ENCODE data around the gene PRPF31. TPM values are rescaled to one million over a fixed set of nuclear protein-coding genes. Genes with fewer than 3 reads are reported as not detected.
A peak's percentile ranks its signal among the peaks of the same experiment; 100 is the strongest.
"Not testable (repeated sequence)": the region's sequence is repeated elsewhere in the genome, so short reads cannot be mapped to it uniquely, and the experiment has no call there.

The PRPF31 gene
- total RNA-seq, 5 donors from 2014 or later (not counting 1 experiment from before 2014, with no cell fraction given): 56.3 to 75.3 (median 69.8) TPM

GRCh38 chr19:54099190-54099902 lies 16.2 kb upstream of the PRPF31 start:
- ChIA-PET CTCF (no interaction called here), POLR2A (no interaction called here)
- Mint-ChIP-seq H3K36me3 (peaks cover 4% of the 10 kb centered on the region), H3K9me3 (no peaks in the 10 kb centered on the region), H3K4me3 (no peak overlapping the region), H3K4me1 (peaks cover 27 to 32% (median 30%) of the 10 kb centered on the region in 3 donors), H3K27me3 (peaks cover 2 to 7% of the 10 kb centered on the region in 2 donors), H3K27ac (no peak overlapping the region)
- Histone ChIP-seq H3K27ac (ENCODE audit: low read length) (no peak overlapping the region), H3K4me1 (ENCODE audit: control insufficient read depth in 1 of 2, extremely low read depth in 1 of 2, insufficient read depth in 2 of 2, low read length in 2 of 2) (peaks cover 6 to 39% of the 10 kb centered on the region in 2 experiments), H3K36me3 (ENCODE audit: control insufficient read depth in 2 of 2, extremely low read depth in 1 of 2, insufficient read depth in 1 of 2, low read length in 1 of 2) (no peaks in the 10 kb centered on the region), H3K27me3 (replicated peaks in 1 of 2; ENCODE audit: control insufficient read depth in 2 of 2, extremely low read depth in 1 of 2, insufficient read depth in 2 of 2, low read length in 1 of 2) (peaks cover 3 to 23% of the 10 kb centered on the region in 2 experiments), H3K9me3 (no peaks in the 10 kb centered on the region), H3K4me3 (ENCODE audit: control insufficient read depth in 1 of 2, extremely low read depth in 1 of 2, low read length in 1 of 2) (no peak overlapping the region)
- DNase-seq (no peak), ATAC-seq (replicated peaks in 1 of 4) (no peak)
- 84% methylated on average over 8 of the region's 12 CpGs for WGBS (ENCODE audit: insufficient coverage)

GRCh38 chr19:54099903-54100255 lies 15.7 kb upstream of the PRPF31 start:
- H3K27me3 Mint-ChIP-seq; H3K27ac ChIP-seq (ENCODE audit: low read length); DNase-seq; ATAC-seq (replicated peaks in 1 of 4); H3K36me3 Mint-ChIP-seq; H3K9me3 Mint-ChIP-seq; H3K9me3 ChIP-seq; POLR2A ChIA-PET; H3K36me3 ChIP-seq (ENCODE audit: control insufficient read depth in 2 of 2, extremely low read depth in 1 of 2, insufficient read depth in 1 of 2, low read length in 1 of 2); H3K27ac Mint-ChIP-seq; CTCF ChIA-PET; H3K4me3 Mint-ChIP-seq; H3K4me3 ChIP-seq (ENCODE audit: control insufficient read depth in 1 of 2, extremely low read depth in 1 of 2, low read length in 1 of 2): not testable (repeated sequence)
- peaks cover 6 to 39% of the 10 kb centered on the region in 2 experiments for H3K4me1 ChIP-seq (ENCODE audit: control insufficient read depth in 1 of 2, extremely low read depth in 1 of 2, insufficient read depth in 2 of 2, low read length in 2 of 2)
- H3K4me1 Mint-ChIP-seq: peaks cover 25 to 32% (median 30%) of the 10 kb centered on the region in 3 donors
- peaks cover 1 to 18% of the 10 kb centered on the region in 2 experiments for H3K27me3 ChIP-seq (replicated peaks in 1 of 2; ENCODE audit: control insufficient read depth in 2 of 2, extremely low read depth in 1 of 2, insufficient read depth in 2 of 2, low read length in 1 of 2)
- 88% methylated on average over 9 of the region's 9 CpGs for WGBS (ENCODE audit: insufficient coverage)

- CTCF ChIA-PET: no interaction called here
- peaks cover 7% of the 10 kb centered on the region for H3K36me3 Mint-ChIP-seq
These were observed 15.0 kb upstream of the PRPF31 start, which contains the start of gene OSCAR for GRCh38 chr19:54100561-54100960. OSCAR (minus strand) TSS chr19:54100803; CDS start chr19:54100792, 11 bp downstream.

GRCh38 chr19:54102421-54103169 lies 13.0 kb upstream of the PRPF31 start, which contains the start of gene NDUFA3:
NDUFA3 (plus strand) TSS chr19:54102855; CDS start chr19:54102879, 24 bp downstream.
- Histone ChIP-seq H3K9me3 (no peaks in the 10 kb centered on the region), H3K27me3 (replicated peaks in 1 of 2; ENCODE audit: control insufficient read depth in 2 of 2, extremely low read depth in 1 of 2, insufficient read depth in 2 of 2, low read length in 1 of 2) (no peaks in the 10 kb centered on the region), H3K27ac (ENCODE audit: low read length) (peak within 1 kb of the TSS; percentile 86), H3K36me3 (ENCODE audit: control insufficient read depth in 2 of 2, extremely low read depth in 1 of 2, insufficient read depth in 1 of 2, low read length in 1 of 2) (peaks cover 0 to 13% of the 10 kb centered on the region in 2 donors), H3K4me1 (ENCODE audit: control insufficient read depth in 1 of 2, extremely low read depth in 1 of 2, insufficient read depth in 2 of 2, low read length in 2 of 2) (peaks cover 4 to 23% of the 10 kb centered on the region in 2 experiments), H3K4me3 (ENCODE audit: control insufficient read depth in 1 of 2, extremely low read depth in 1 of 2, low read length in 1 of 2) (peak within 1 kb of the TSS; percentile 63 to 90)
- CTCF ChIA-PET: interaction anchor here in 1 of 2 donors (1.0 to 1.8 kb wide), 2 partner anchors 13 to 34 kb away, joined by 4 to 8 read pairs; partner anchors contain the start of genes CNOT3, PRPF31 and TFPT
- peaks cover 14% of the 10 kb centered on the region for H3K36me3 Mint-ChIP-seq
- DNase-seq (peak; percentile 93 to 100 (median 98)), ATAC-seq (replicated peaks in 1 of 4) (peak; percentile 99)
- H3K4me3 Mint-ChIP-seq: peak within 1 kb of the TSS; percentile 95 to 99 (median 97)
- H3K27ac Mint-ChIP-seq: peak within 1 kb of the TSS; percentile 92 to 93
- H3K9me3 Mint-ChIP-seq: no peaks in the 10 kb centered on the region
- no peaks in the 10 kb centered on the region for H3K27me3 Mint-ChIP-seq
- H3K4me1 Mint-ChIP-seq: peaks cover 23 to 35% (median 33%) of the 10 kb centered on the region in 3 donors
- WGBS (ENCODE audit: insufficient coverage): 2% methylated on average over 44 of the region's 54 CpGs
- POLR2A ChIA-PET: no interaction called here

More at GRCh38 chr19:54100561-54100960, 15.0 kb upstream of the PRPF31 start, which contains the start of gene OSCAR:
- Histone ChIP-seq H3K36me3 (ENCODE audit: control insufficient read depth in 2 of 2, extremely low read depth in 1 of 2, insufficient read depth in 1 of 2, low read length in 1 of 2) (peaks cover 0 to 1% of the 10 kb centered on the region in 2 donors), H3K27ac (ENCODE audit: low read length) (no peak within 1 kb of the TSS), H3K27me3 (replicated peaks in 1 of 2; ENCODE audit: control insufficient read depth in 2 of 2, extremely low read depth in 1 of 2, insufficient read depth in 2 of 2, low read length in 1 of 2) (peaks cover 0 to 11% of the 10 kb centered on the region in 2 experiments), H3K9me3 (no peaks in the 10 kb centered on the region), H3K4me3 (ENCODE audit: control insufficient read depth in 1 of 2, extremely low read depth in 1 of 2, low read length in 1 of 2) (no peak within 1 kb of the TSS), H3K4me1 (ENCODE audit: control insufficient read depth in 1 of 2, extremely low read depth in 1 of 2, insufficient read depth in 2 of 2, low read length in 2 of 2) (peaks cover 6 to 35% of the 10 kb centered on the region in 2 experiments)
- peak within 1 kb of the TSS in 2 of 3 donors; percentile 22 to 44 for H3K4me3 Mint-ChIP-seq
- H3K27ac Mint-ChIP-seq: peak within 1 kb of the TSS; percentile 29 to 41
- H3K4me1 Mint-ChIP-seq: peaks cover 24 to 36% (median 33%) of the 10 kb centered on the region in 3 donors
- DNase-seq: peak in 1 of 35 experiments; percentile 33
- POLR2A ChIA-PET: interaction anchor here in 1 of 2 donors (0.5 kb wide), 1 partner anchor 50 kb away, joined by 5 read pairs; no protein-coding TSS in a partner anchor
- 67% methylated on average over 1 of the region's 5 CpGs for WGBS (ENCODE audit: insufficient coverage)
- H3K9me3 Mint-ChIP-seq: no peaks in the 10 kb centered on the region
- peaks cover 0 to 3% of the 10 kb centered on the region in 2 donors for H3K27me3 Mint-ChIP-seq
- no peak for ATAC-seq (replicated peaks in 1 of 4)

- Histone ChIP-seq H3K36me3 (ENCODE audit: control insufficient read depth in 2 of 2, extremely low read depth in 1 of 2, insufficient read depth in 1 of 2, low read length in 1 of 2) (peaks cover 6 to 36% of the 10 kb centered on the region in 2 donors), H3K9me3 (no peaks in the 10 kb centered on the region), H3K4me3 (ENCODE audit: control insufficient read depth in 1 of 2, extremely low read depth in 1 of 2, low read length in 1 of 2) (no peak overlapping the region), H3K27me3 (replicated peaks in 1 of 2; ENCODE audit: control insufficient read depth in 2 of 2, extremely low read depth in 1 of 2, insufficient read depth in 2 of 2, low read length in 1 of 2) (no peaks in the 10 kb centered on the region), H3K4me1 (ENCODE audit: control insufficient read depth in 1 of 2, extremely low read depth in 1 of 2, insufficient read depth in 2 of 2, low read length in 2 of 2) (peaks cover 4 to 23% of the 10 kb centered on the region in 2 experiments), H3K27ac (ENCODE audit: low read length) (no peak overlapping the region)
- DNase-seq (no peak), ATAC-seq (replicated peaks in 1 of 4) (no peak)
- no peaks in the 10 kb centered on the region for H3K9me3 Mint-ChIP-seq
- H3K27me3 Mint-ChIP-seq: no peaks in the 10 kb centered on the region
- H3K4me1 Mint-ChIP-seq: peaks cover 23 to 35% (median 34%) of the 10 kb centered on the region in 3 donors
- CTCF ChIA-PET: no interaction called here
- 95% methylated on average over 7 of the region's 11 CpGs for WGBS (ENCODE audit: insufficient coverage)
- POLR2A ChIA-PET: interaction anchor here in 1 of 2 donors (0.7 kb wide), 1 partner anchor 89 kb away, joined by 11 read pairs; no protein-coding TSS in a partner anchor
- peaks cover 17% of the 10 kb centered on the region for H3K36me3 Mint-ChIP-seq
- no peak overlapping the region for H3K27ac Mint-ChIP-seq
- peak overlapping the region in 2 of 3 donors; percentile 17 to 99 for H3K4me3 Mint-ChIP-seq
These were observed 10.4 kb upstream of the PRPF31 start for GRCh38 chr19:54104998-54105715.

Measured in T-cell (primary cell).